A549 (cell line): Measurements from ENCODE around the gene ADARB2. TPM values are rescaled to one million over a fixed set of nuclear protein-coding genes. Genes with fewer than 3 reads are reported as not detected.
"Not testable (repeated sequence)": the region's sequence is repeated elsewhere in the genome, so short reads cannot be mapped to it uniquely, and the experiment has no call there.

Source experiments
- ATAC-seq, 2 experiments: fragments of 200-7000 bp in 1 of 2; fragments of >200 bp in 1 of 2; cut with Nextera tagmentation in 1 of 2; cut with Tn5 transposase in 1 of 2; 3 replicates each; pipeline versions ENCODE4 v1.8.0 to v1.9.1; 2018 to 2020; ENCODE audit warnings: mild to moderate bottlenecking in 1 of 2, moderate library complexity in 1 of 2
- CTCF ChIA-PET: fragments of 300-600 bp; sonication (Branson Sonifier 250); formaldehyde crosslinking; extraction: SDS; loops from one replicate; lab custom pipeline; 2021; ENCODE audit warnings: antibody characterized with exemption, inconsistent platforms; lab: Yijun Ruan, JAX
- POLR2A ChIA-PET: fragments of 350-600 bp; formaldehyde crosslinking; extraction: SDS; loops from one replicate; lab custom pipeline; 2021; ENCODE audit warnings: antibody characterized with exemption, inconsistent platforms; lab: Yijun Ruan, JAX
- DNase-seq, 2 experiments: peaks; one replicate each; pipeline versions ENCODE4 v3.0.0 to v3.0.0-alpha.2; 2011 to 2016; ENCODE audit warnings: low read depth in 1 of 2, low spot score in 1 of 2
- FAIRE-seq: peaks from 2 replicates; lab custom pipeline; 2011; peaks lifted over from hg19 to GRCh38; lab: Jason Lieb, UNC
- H3K27ac ChIP-seq, 2 experiments: fragments of >200 bp; sonication (Bioruptor Twin); formaldehyde crosslinking; 3 replicates each; pipeline ENCODE4 v1.5.1; 2016 to 2017
- H3K4me1 ChIP-seq: fragments of >200 bp; sonication (Bioruptor Twin); formaldehyde crosslinking; 3 replicates; pipeline ENCODE4 v1.6.1; 2016
- H3K4me2 ChIP-seq: fragments of >200 bp; sonication (Bioruptor Twin); formaldehyde crosslinking; 3 replicates; pipeline ENCODE4 v1.6.1; 2016
- H3K4me3 ChIP-seq: fragments of >200 bp; sonication (Bioruptor Twin); formaldehyde crosslinking; 3 replicates; pipeline ENCODE4 v1.5.1; 2016
- H3K9me3 ChIP-seq: fragments of >200 bp; sonication (Bioruptor Twin); formaldehyde crosslinking; 3 replicates; pipeline ENCODE4 v1.6.1; 2016
- BHLHE40 ChIP-seq: IDR thresholded peaks from 2 replicates; pipeline ENCODE4 v1.6.1; 2012; ENCODE audit warnings: low read depth, low read length, inconsistent platforms
- CHD2 ChIP-seq: fragments of 150-350 bp; IDR thresholded peaks from 2 replicates; pipeline ENCODE4 v1.6.1; 2014; ENCODE audit warnings: low read length; ENCODE audit not compliant: partially characterized antibody
- CHD4 ChIP-seq: fragments of 200-600 bp; sonication (generic); IDR thresholded peaks from 2 replicates; pipeline ENCODE4 v1.6.1; 2016; ENCODE audit warnings: antibody characterized with exemption, mild to moderate bottlenecking, borderline replicate concordance
- FOSB ChIP-seq: fragments of 250-450 bp; sonication (Bioruptor Pico); IDR thresholded peaks from 2 replicates; pipeline ENCODE4 v1.5.0; 2020; ENCODE audit warnings: mild to moderate bottlenecking, moderate library complexity
- GATA3 ChIP-seq: IDR thresholded peaks from 2 replicates; pipeline ENCODE4 v1.6.1; 2012; ENCODE audit warnings: borderline replicate concordance
- HEYL ChIP-seq: fragments of 250-450 bp; sonication (Bioruptor Pico); IDR thresholded peaks from 2 replicates; pipeline ENCODE4 v1.8.0; 2021; ENCODE audit warnings: mild to moderate bottlenecking, moderate library complexity
- HOXB13 ChIP-seq: fragments of 250-450 bp; sonication (Bioruptor Pico); IDR thresholded peaks from 2 replicates; pipeline ENCODE4 v1.5.0; 2020; ENCODE audit warnings: low read depth, mild to moderate bottlenecking, moderate library complexity
- HOXB5 ChIP-seq: fragments of 250-450 bp; sonication (Bioruptor Pico); IDR thresholded peaks from 2 replicates; pipeline ENCODE4 v1.5.0; 2020; ENCODE audit warnings: mild to moderate bottlenecking, moderate library complexity
- JUNB ChIP-seq: fragments of >200 bp; sonication (Bioruptor Twin); formaldehyde crosslinking; IDR thresholded peaks from 2 replicates; pipeline ENCODE4 v1.6.1; 2016
- KDM5A ChIP-seq: fragments of 200-600 bp; sonication (generic); IDR thresholded peaks from 2 replicates; pipeline ENCODE4 v1.6.1; 2016; ENCODE audit warnings: antibody characterized with exemption, mild to moderate bottlenecking
- MAZ ChIP-seq: fragments of 150-350 bp; IDR thresholded peaks from 2 replicates; pipeline ENCODE4 v1.6.1; 2014; ENCODE audit warnings: antibody characterized with exemption, low read depth, low read length, borderline replicate concordance
- MYC ChIP-seq: IDR thresholded peaks from 2 replicates; pipeline ENCODE4 v1.6.1; 2012; ENCODE audit warnings: mild to moderate bottlenecking, inconsistent platforms, low read length, improper control_type of control experiment, borderline replicate concordance
- NFE2L2 ChIP-seq: fragments of 150-350 bp; conservative IDR thresholded peaks from 2 replicates; pipeline ENCODE4 v1.6.1; 2014; ENCODE audit warnings: low read length
- NR3C1 ChIP-seq: fragments of >200 bp; sonication (Bioruptor Twin); formaldehyde crosslinking; IDR thresholded peaks from 3 replicates; pipeline ENCODE4 v1.6.1; 2017
- POLR2A ChIP-seq: IDR thresholded peaks from 2 replicates; pipeline ENCODE4 v1.6.1; 2012; ENCODE audit warnings: mild to moderate bottlenecking, low read length
- POLR2AphosphoS2 ChIP-seq: conservative IDR thresholded peaks from 2 replicates; pipeline ENCODE4 v1.6.1; 2012; ENCODE audit warnings: low read length, improper control_type of control experiment, inconsistent platforms
- RAD21 ChIP-seq, 2 experiments: fragments of >200 bp in 1 of 2; sonication (Bioruptor Twin) in 1 of 2; formaldehyde crosslinking in 1 of 2; IDR thresholded peaks in 1 of 2; conservative IDR thresholded peaks in 1 of 2; 2 replicates in 1 of 2; 3 replicates in 1 of 2; pipeline ENCODE4 v1.6.1; 2012 to 2018; ENCODE audit warnings: inconsistent platforms in 1 of 2
- RARB ChIP-seq: fragments of 250-450 bp; sonication (Bioruptor Pico); IDR thresholded peaks from 2 replicates; pipeline ENCODE4 v1.8.0; 2021; ENCODE audit warnings: mild to moderate bottlenecking, moderate library complexity
- RCOR1 ChIP-seq: fragments of 150-350 bp; IDR thresholded peaks from 2 replicates; pipeline ENCODE4 v1.6.1; 2014; ENCODE audit warnings: antibody characterized with exemption, low read length, low read depth
- RFX5 ChIP-seq: fragments of 450-650 bp; IDR thresholded peaks from 2 replicates; pipeline ENCODE4 v1.7.1; 2014; ENCODE audit warnings: antibody characterized with exemption, mild to moderate bottlenecking, moderate library complexity
- RNF2 ChIP-seq: fragments of 200-600 bp; sonication (generic); IDR thresholded peaks from 2 replicates; pipeline ENCODE4 v1.6.1; 2016; ENCODE audit warnings: low read depth, mild to moderate bottlenecking, antibody characterized with exemption, moderate library complexity, borderline replicate concordance
- TP53 ChIP-seq: fragments of 250-450 bp; sonication (Bioruptor Pico); IDR thresholded peaks from 2 replicates; pipeline ENCODE4 v1.5.0; 2021; ENCODE audit warnings: mild to moderate bottlenecking, moderate library complexity
- ZFP36 ChIP-seq: fragments of 450-650 bp; IDR thresholded peaks from 2 replicates; pipeline ENCODE4 v1.6.1; 2014; ENCODE audit warnings: borderline replicate concordance; ENCODE audit not compliant: partially characterized antibody
- WGBS: methylation state at CpG from one replicate; pipeline ENCODE4 v1.1.6; 2017; ENCODE audit errors: missing lambda C conversion rate; 5-methylcytosine and 5-hydroxymethylcytosine counted together
- polyA plus RNA-seq, 4 experiments: library from polyadenylated mRNA; depleted of rRNA in 3 of 4; stranded (reverse); fragments of >200 nt; fragmentation: RNase III in 1 of 4; extraction: RNeasy Plus Mini Kit Qiagen cat#74134 plus additional on column Dnase treatment in 1 of 4; gene quantifications; 2 replicates in 3 of 4; 3 replicates in 1 of 4; pipeline ENCODE4 v1.2.3, GENCODE V29; 2011 to 2017
- TF ChIP-seq, protein P1 (sequence below): IDR thresholded peaks from 2 replicates; pipeline ENCODE4 v1.6.1; 2012; ENCODE audit warnings: low read depth, borderline replicate concordance
- TF ChIP-seq, protein P2 (sequence below): fragments of >200 bp; sonication (Bioruptor Twin); formaldehyde crosslinking; IDR thresholded peaks from 3 replicates; pipeline ENCODE4 v1.6.1; 2016
- TF ChIP-seq, protein P3 (sequence below): fragments of 250-450 bp; sonication (Bioruptor Pico); IDR thresholded peaks from 2 replicates; pipeline ENCODE4 v1.5.0; 2020; ENCODE audit warnings: low read depth, mild to moderate bottlenecking, moderate library complexity

Gene ADARB2
- polyA plus RNA-seq, 2 of the 4 experiments (the other 2 are of a cell fraction): not detected

DNA sequence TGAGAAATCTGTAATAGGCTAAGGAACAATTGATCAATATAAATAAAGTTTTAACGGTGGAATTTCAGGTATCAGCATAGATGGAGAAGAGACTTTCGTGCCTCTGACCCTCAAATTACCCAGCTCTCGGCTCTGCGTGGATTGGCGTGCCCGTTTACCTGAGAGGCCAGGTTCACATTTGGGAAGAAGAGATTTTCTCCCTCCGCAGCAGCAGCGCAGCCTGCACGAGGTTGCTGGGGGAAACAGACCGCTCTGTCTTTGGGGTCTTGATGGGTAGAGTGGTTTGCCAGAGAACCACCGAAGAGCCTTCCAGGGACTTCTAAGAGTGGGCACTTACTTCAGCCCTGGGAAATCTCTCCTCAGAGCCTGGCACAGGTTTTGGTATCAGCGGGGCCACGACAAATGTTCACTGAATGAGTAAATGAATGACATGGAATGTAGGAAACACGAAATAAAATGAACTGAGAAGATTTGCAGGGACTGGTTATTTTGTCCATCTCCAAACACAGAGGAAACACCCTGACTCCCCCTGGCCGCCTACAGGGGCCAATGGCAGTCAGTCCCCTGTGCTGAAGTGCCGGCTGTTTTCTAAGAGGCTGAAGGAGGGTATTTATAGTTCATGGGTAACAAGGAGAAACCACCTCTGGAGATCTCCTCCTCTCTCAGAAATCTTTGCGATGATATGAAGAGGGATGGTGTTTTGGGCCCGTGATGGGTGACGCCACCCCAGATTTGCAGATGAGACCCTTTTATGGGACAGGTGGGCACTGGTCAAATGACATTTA lies 338.5 kb downstream of the ADARB2 start:
- Histone ChIP-seq H3K4me1 (no peaks in the 10 kb centered on the region), H3K9me3 (no peaks in the 10 kb centered on the region), H3K27ac (no peak overlapping the region), H3K4me2 (no peak overlapping the region), H3K4me3 (no peak overlapping the region)
- WGBS: 66% methylated on average over 19 of the region's 19 CpGs
- ChIA-PET CTCF (no interaction called here), POLR2A (no interaction called here)
- no peak for FAIRE-seq
- DNase-seq: no peak
- no peak for ATAC-seq
- TF ChIP-seq HOXB5 (CRISPR knock-in tag): no peak
- no peak for TF ChIP-seq HOXB13 (CRISPR knock-in tag)
- TF ChIP-seq BHLHE40: no peak
- TF ChIP-seq GATA3: no peak
- TF ChIP-seq JUNB: no peak
- no peak for TF ChIP-seq RCOR1

DNA sequence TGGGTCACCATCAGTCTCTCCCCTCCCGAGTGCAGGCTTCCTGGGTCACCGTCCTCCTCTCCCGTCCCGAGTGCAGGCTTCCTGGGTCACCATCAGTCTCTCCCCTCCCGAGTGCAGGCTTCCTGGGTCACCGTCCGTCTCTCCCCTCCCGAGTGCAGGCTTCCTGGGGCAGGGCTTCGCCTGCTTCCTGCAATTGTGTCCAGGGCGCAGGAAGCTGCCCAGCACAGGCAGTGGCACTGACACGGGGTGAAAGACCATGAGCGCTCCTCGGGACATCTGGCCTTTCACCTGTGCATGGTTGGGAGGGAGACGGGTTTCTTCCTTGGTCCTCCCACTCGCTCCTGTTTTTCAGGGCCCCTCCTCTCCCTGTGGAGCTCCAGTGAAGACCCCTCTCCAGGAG lies 339.2 kb downstream of the ADARB2 start:
- POLR2A ChIA-PET, H3K4me2 ChIP-seq, FAIRE-seq, H3K9me3 ChIP-seq, H3K27ac ChIP-seq, DNase-seq, H3K4me1 ChIP-seq, CTCF ChIA-PET, H3K4me3 ChIP-seq, ATAC-seq: not testable (repeated sequence)
- WGBS: 43% methylated on average over 8 of the region's 15 CpGs

DNA sequence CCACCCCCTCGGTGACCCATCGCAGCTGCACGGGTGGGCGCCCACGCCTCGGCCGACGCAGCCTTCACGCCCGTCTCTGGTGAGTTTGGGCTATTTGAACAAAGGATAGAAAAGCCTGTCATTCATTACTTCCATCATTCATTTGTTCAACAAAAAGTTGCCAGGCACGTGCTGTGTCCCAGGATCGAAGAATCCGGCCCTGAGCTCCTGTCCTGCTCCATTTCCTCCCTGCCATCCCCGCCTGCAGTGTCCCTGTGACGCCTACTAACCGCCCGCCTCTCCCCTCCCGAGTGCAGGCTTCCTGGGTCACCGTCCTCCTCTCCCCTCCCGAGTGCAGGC lies 341.1 kb downstream of the ADARB2 start:
- DNase-seq (no peak), ATAC-seq (no peak), FAIRE-seq (no peak)
- no peak for TF ChIP-seq CHD4
- no peak for TF ChIP-seq ZFP36
- TF ChIP-seq NR3C1: no peak
- TF ChIP-seq BHLHE40: no peak
- no peak overlapping the region for H3K4me2 ChIP-seq
- ChIA-PET CTCF (no interaction called here), POLR2A (no interaction called here)
- H3K27ac ChIP-seq: no peak overlapping the region
- H3K4me3 ChIP-seq: no peak overlapping the region
- no peaks in the 10 kb centered on the region for H3K4me1 ChIP-seq
- H3K9me3 ChIP-seq: no peaks in the 10 kb centered on the region
- WGBS: 64% methylated on average over 19 of the region's 20 CpGs

DNA sequence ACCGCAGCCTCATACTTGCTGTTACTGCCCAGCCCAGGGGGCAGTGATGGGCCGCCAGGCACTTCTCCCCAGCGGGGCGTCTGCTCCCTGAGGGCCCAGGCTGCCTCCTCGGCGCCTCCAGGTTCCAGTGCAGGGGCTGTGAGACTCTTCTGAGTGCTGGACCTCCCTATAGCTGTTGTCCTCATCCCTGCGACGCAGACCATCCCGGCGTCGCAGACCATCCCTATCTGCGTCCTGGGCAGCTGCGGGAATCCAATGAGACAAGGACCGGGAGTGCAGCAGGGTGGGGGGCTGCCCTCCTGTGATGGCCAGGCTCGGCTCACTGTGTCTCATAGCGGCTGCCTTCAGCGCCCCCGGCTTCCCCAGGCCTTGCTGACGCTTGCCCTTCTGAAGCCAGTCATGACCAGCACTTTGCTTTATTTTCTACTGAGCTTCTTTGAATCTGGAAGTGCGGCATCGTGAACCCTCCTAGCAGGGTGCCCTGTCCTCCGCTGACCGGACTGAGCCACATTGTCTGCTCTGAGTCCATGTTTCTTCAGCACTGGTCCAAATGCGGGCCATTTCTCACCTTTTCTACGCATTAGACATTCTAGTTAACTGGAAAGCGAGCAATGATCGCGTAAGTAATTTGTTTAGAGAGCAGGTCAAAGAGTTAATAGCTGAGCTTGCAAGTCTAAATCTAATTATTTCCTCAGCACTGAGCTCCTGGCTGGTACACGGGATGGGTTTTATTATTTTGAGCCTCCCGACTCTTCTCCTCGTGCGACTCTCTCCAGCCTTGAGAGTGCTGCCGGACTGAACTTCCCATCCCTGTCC lies 341.6 kb downstream of the ADARB2 start:
- DNase-seq: no peak
- TF ChIP-seq RARB (no peak), MAZ (no peak), POLR2A (no peak), POLR2AphosphoS2 (no peak), RAD21 (conservative IDR thresholded peaks at IDR 0.05 in 1 of 2, IDR thresholded peaks at IDR 0.05 in 1 of 2) (no peak), KDM5A (no peak), MYC (no peak), FOSB (no peak), RFX5 (no peak), NFE2L2 (no peak), HOXB5 (CRISPR knock-in tag) (no peak), GATA3 (no peak), TP53 (CRISPR knock-in tag) (no peak), CHD2 (no peak), RNF2 (no peak), HEYL (no peak)
- TF ChIP-seq, protein P1, sequence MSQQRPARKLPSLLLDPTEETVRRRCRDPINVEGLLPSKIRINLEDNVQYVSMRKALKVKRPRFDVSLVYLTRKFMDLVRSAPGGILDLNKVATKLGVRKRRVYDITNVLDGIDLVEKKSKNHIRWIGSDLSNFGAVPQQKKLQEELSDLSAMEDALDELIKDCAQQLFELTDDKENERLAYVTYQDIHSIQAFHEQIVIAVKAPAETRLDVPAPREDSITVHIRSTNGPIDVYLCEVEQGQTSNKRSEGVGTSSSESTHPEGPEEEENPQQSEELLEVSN: no peak
- TF ChIP-seq, protein P2, sequence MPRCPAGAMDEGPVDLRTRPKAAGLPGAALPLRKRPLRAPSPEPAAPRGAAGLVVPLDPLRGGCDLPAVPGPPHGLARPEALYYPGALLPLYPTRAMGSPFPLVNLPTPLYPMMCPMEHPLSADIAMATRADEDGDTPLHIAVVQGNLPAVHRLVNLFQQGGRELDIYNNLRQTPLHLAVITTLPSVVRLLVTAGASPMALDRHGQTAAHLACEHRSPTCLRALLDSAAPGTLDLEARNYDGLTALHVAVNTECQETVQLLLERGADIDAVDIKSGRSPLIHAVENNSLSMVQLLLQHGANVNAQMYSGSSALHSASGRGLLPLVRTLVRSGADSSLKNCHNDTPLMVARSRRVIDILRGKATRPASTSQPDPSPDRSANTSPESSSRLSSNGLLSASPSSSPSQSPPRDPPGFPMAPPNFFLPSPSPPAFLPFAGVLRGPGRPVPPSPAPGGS: no peak
- TF ChIP-seq, protein P3, sequence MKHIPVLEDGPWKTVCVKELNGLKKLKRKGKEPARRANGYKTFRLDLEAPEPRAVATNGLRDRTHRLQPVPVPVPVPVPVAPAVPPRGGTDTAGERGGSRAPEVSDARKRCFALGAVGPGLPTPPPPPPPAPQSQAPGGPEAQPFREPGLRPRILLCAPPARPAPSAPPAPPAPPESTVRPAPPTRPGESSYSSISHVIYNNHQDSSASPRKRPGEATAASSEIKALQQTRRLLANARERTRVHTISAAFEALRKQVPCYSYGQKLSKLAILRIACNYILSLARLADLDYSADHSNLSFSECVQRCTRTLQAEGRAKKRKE: no peak
- TF ChIP-seq, all 56 proteins: peak for 0
- 0 out of 6 replicates have a peak, but pooled peaks of 1 of the 2 experiments have one; percentile 25 for ATAC-seq
- FAIRE-seq: no peak
- H3K9me3 ChIP-seq: no peaks in the 10 kb centered on the region
- no peak overlapping the region for H3K4me2 ChIP-seq
- no peak overlapping the region for H3K4me3 ChIP-seq
- WGBS: 78% methylated on average over 27 of the region's 33 CpGs
- CTCF ChIA-PET: interaction anchor here (1.0 to 1.4 kb wide), 2 partner anchors 23 to 25 kb away, joined by 3 to 4 read pairs; no protein-coding TSS in a partner anchor
- H3K27ac ChIP-seq: no peak overlapping the region
- no peaks in the 10 kb centered on the region for H3K4me1 ChIP-seq
- POLR2A ChIA-PET: no interaction called here
